Activated CD4-positive, alpha-beta T cell treated with anti-CD3 and anti-CD28 coated beads, Interleukin-2, amount 50 U/mL, for 1 hour (primary cell): ENCODE measurements around the gene MGAT5.

Experiments
- DNase-seq: peaks from one replicate; pipeline ENCODE4 v3.0.0-alpha.2; 2020

The MGAT5 gene

DNA sequence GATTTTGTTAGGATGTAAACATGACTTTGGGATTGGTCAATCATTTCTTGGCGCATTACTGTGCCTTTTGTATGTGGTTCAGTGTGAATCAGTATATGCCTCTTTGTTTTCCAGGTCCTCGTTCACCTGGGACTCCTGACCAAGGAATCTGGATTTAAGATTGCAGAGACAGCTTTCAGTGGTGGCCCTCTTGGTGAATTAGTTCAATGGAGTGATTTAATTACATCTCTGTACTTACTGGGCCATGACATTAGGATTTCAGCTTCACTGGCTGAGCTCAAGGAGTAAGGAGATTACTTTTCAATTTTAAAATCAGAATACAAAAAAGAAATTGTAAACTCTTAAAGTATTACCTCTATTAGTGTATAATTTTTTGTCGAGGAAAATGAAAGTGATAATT is 87.6 kb downstream of the MGAT5 start:
- no peak for DNase-seq

DNA sequence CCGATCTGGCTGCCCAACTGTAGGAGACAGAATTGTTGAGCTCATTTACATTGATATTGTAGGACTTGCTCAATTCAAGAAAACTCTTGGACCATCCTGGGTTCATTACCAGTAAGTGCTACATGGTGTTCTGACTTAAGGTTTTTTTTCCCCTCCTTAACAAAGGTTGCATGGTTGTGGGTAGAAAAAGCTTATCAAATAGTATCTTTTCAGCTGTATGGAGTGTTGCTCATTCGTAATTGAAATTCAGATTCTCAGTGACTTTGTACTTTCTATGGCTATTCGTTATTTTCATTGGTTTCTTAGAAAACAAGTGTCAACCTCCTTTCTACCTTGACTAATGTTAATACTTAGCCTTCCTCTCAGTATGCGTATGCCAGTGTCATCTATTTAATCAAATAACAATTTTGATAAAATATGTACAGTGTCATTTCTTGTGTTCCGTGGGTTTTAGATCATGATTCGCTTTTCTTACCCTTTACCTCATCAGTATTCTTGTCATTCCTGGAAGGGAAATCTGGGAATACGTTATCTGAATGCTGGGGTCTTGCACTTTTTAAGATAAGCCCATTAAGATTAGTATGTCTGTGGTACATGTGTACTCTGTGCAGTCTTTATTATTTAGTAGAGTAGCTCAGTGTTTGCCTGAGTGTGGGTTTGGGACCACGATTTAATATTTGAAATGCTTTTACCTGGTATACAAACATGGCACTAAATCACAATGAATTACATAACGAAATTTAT is 91.3 kb downstream of the MGAT5 start:
- DNase-seq = no peak

DNA sequence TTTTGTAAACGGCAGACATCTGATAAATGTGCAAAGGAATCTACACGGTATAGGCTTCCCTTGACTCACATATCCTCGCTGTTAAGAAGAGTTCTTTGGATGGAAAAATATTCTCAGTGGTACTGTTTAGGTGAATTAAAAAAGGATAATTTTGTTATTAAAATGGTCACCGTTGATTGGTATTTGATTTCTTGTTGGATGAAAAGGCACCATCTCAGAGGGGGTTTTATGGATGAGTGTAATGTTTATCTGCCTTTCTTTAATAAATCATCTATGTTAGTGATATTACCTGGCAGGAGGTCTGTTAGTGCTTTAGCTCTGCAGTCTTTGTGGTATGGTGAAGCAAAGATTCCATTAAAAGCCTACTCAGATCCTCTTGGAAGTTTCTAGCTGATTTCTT is 92.3 kb downstream of the MGAT5 start:
- no peak for DNase-seq

DNA sequence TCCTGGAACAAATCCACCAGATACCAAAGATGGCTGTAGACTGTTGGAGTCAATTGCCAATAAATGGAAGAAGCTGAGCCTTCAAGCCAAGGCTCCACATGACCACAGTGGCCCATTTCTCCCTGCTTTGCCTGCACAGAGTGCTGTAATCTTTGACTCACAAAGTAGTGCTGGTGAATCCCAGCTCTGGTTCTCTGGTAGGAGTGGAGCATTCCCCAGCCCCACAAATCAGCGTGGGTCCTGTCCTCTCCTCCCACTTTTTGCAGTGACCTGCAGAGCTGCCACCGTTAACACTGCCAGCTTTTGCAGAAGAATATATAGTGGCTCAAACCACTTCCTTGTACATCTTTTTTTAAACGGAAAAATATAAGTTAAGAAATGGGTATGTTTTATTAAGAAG is 93.9 kb downstream of the MGAT5 start:
- DNase-seq = no peak

DNA sequence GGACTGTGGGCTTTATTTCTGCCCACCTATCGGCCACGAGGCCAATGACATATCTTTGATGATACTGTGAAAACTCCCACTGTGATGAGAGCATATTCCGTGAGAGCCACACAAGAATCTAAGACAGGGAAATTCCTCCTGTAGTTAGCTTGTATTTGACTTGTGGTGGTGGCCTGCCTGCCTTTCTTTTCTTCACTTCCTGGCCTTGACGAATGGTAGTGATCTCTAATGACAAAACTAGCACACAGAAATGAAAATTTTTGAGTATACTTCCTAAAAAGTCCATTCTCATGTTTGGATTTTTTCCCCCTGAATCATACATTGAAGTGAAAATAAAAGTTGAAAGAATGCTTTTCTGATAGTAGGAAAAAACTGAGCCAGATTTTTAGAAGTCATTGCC is 94.4 kb downstream of the MGAT5 start:
- DNase-seq = no peak

DNA sequence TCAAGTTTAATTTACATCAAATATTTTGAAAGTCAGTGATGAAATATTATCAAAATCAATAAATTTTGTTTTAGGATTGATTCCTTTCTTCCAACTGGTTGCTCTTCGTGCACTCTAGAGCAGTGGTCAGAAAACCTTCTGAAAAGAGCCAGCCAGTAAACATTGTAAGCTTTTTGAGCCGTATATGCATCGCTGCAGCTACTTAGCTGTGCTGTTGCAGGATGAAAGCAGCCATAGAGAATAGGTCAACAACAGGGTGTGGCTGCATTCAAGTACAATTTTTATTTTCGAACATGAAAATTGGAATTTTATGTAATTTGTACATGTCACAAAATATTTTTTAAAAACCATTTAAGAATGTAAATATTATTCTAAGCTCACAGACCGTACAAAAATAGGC is 94.9 kb downstream of the MGAT5 start:
- no peak for DNase-seq

DNA sequence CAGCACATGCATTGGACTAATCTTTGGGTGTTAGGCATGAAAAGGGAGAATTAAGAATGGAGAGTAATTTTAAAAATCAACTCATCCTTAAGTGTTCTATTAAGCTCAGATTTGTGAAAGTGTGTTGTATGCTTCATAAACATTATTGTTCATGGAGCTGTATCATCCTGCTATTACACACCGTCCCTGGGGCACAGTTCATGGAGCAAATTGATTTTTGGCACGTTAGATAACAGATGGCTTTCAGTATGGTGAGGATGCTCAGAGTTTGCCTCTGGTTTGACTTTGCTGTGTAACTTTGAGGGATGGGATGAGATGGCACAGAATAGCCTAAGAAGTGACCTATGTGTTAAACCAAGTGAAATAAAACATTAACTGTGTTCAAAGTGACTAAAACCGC is 97.1 kb downstream of the MGAT5 start:
- DNase-seq = no peak

DNA sequence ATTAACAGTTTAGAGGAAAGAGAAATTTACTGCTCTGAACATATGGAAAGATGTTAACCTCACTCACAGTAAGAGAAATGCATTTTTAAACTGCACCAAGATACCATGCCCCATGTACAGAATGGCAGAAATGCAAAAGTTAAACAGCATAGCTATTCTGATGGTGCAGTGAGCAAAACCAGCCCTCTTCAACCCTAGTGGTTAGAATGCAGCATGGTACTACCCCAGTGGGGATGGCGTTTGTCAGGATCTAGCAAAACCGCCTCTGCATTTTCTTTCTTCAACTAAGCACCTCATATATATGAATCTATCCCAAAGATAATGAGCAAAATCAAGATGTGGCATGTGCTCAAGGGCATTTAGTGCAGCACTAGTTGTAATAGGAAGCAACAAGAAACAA is 98.0 kb downstream of the MGAT5 start:
- no peak for DNase-seq

DNA sequence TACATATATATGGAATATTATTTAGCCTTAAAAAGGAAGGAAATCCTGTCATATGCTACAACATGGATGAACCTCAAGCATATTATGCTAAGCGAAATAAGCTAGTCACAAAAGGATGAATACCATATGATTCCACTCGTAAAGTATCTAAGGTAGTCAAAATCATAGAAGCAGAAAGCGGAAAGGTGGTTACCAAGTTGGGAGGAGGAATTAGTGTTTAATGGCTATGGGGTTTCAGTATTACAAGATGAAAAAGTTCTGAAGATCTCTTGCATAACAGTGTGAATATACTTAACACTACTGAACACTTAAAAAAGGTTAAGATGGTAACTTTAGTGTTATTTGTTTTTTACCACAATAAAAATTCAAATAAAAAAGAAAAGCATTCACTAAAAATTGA is 99.0 kb downstream of the MGAT5 start:
- no peak for DNase-seq

DNA sequence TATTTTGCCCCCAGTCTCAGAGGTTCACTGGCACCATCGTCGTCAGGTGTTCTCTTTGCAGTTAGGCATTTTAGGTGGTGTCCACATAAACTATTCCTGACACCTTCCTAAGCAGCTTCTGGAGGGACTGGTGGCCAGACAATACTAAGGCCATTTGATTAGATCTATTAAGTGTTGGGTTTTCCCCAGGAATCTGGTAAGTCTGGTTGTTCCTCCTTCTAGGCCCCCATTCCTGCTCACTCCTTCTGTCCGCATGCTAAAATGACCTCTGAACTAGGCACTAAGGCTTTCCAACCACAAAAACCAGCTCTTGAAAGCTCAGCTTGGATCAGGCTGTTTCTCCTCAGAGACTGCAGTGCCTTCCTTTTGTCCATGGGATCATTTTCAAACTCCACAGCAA is 100.7 kb downstream of the MGAT5 start:
- no peak for DNase-seq

DNA sequence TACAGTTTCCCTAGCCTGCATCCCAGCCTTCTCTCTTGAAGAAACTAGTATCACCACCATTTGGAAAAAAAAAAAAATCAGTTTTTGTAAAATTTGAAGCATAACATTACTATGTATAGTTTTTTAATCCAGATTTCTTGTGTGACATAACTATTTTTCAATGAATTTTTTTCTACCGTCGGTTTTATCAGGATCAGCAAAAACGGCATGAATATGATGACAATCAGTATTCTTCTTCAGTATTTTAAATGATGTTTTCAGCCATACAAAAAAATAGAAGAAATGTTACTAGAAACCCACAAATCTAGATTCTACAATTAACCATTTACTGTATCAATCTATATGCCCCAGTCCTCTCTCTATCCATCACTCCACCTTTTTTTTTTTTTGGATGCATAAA is 103.9 kb downstream of the MGAT5 start:
- no peak for DNase-seq

DNA sequence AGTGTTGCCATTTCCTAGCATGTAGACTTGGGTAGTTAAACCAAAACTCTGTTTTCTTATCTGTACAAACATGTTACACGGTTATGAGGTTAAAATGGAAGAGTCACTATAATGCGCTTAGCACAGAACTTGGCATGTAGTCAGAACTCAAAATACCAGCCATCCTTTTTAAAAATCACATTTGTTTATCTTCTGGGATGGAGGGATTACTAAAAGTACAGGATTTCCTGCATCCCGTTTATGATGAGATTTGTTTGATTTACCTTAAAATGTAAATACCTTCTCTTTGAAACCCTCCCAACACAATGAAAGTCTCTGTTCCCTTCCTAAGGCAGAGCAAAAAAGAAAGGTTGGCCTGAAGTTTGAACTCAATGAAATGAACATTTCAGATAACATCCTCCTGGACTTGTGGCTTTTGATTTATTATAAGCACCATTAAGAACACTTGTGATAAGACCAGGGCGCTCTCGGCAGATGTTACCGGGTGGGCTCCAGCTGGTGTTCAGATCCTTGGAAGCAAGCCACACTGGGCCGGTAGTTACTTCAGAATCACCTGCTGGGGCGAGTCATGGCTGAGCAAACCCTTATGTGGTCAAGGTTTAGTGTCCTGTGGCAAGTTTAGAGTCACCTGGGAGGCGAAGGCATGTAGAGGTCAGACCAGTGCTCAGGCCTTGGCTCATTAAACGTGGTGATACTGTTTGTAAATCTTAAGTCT is 105.7 kb downstream of the MGAT5 start:
- DNase-seq = no peak

DNA sequence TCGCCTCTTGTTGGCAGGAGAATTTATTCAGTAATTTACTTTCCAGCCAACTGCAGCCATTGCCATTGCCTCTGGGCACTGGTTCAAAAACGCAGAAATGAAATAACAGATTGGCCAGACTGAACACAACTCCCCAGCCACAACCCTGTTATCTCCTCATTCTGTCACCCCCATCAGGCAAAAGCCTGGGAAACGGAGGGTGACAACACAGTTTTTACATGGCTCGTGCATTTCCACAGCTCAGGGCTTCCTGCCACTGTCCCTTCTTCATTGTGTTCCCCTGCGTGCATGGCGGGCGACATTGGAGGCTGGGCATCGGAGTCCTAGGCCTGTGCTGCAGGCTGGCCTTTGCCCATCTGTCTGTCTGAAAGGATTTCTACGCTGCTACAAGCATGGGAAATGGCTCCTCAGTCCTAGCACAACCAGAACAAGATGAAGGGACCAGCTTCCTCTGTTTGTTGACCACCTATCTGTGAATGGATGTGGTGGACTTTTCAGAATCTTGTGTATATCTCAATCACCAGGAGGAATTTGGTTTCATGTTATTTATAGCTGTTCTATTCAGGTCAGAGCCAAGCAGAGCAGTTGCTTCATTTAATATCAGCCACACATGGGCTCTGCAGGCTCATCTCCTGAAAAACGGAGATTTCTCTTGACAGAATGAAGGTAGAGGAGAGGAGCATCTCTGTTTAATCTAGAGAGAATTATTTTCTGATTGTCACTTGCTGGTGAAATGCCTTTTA is 107.0 kb downstream of the MGAT5 start:
- no peak for DNase-seq

DNA sequence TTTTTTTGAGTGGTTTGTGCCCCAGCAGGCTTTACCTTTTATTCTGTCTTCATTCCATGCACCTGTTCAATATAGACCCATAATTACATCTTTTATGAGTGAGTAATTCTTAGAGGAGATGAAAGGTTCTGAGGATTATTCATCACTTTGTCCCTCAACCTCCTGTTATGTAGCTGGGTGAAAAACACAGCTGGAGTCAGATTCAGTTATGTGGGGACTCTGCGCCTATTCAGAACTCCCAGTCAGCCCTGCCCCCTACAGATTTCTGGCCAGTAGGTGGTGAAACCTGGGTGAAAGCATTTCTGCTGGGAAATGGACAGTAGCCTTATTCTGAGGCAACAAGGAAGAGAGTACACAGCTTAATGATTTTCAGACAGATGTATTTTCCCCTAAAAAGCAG is 107.8 kb downstream of the MGAT5 start:
- DNase-seq = no peak

DNA sequence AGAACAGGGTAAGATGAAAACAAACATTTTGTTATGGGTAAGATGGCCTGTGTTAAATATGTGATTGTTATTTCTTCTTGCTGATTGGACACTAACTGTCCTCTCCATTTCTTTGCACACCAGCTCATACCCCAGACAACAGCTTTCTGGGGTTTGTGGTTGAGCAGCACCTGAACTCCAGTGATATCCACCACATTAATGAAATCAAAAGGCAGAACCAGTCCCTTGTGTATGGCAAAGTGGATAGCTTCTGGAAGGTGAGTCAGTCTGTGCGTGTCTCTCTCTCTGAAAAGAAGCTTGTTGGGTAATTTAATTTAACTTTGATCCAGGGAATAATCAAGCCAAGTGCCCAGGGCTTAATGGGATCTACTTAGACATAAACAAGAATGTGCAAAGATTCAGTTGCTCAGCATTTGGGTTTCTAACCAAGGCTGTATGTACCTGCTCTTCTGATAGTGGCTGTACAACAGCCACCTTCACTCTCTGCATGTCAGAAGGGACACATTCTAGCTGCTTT is 108.3 kb downstream of the MGAT5 start:
- DNase-seq = no peak

DNA sequence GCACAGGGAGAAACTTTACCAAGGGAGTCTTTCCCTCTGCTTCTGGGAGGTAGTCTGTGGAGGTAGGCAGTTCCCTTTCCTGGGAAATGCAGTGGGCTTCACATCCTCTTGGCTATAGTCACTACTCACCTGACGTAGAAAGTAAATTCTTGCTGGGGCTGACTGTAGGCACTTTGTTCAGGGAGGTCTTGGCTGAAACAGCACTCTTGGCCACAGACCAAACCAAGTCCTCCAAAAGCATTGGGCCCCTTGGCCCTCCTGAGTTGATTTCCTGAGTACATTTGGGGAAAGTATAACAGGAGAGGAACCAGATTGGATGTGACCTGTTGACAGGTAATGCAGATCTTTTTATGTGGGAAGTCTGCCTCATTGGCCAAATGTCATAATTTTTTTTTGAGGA is 108.9 kb downstream of the MGAT5 start:
- DNase-seq = no peak

DNA sequence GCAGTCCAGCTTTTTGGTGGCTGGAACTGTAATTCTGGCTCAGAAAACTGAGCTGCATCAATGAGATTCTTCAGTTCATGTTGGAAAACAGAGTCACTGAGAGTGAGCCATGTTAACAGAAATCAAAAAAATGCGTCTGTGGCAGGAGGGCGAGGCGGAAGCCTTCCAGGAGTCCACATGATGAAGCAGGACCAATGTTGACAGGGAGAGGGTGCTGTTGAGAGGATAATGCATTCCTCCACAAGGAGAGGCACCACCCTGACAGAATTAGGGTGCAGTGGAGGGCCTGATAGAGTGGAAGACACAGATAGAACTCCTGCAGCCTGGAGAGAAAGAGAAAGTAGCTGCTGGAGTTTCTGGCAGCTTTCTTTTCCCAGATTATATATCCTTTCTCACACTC is 111.5 kb downstream of the MGAT5 start:
- DNase-seq = no peak

DNA sequence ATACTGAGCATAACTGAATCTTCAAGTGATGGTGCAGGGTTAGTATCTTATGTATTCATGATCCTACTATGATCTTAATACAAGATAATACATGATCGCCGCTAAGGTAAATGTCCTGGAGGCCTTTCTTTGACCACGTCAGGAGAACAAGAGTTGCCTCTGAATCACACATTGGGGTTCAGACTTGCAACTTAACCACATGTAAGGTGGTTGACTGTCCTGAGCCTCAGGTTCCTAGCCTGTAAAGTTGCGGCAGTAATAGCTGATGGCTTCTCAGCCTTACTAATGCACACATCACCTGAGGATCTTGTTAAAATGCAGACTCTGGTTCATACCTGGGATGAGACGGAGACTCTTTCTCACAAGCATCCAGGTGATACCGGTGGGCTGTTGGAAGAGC is 112.5 kb downstream of the MGAT5 start:
- no peak for DNase-seq

DNA sequence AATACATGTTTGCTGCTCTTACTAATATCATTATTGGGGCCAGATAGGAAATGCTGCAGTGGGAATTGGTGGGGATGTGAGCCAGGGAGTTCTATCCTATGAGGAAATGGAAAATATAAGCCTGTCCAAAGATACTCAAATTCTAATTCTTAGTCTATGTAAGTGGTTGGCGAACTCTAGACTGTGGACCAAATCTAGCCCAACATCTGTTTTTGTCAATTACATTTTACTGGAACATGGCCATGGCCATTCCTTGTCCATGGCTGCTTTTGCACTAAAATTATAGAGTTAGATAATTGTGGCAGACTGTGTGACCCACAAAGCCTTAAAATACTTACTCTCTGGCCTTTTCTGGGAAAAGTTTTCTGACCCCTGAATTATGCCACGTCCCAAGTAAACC is 113.3 kb downstream of the MGAT5 start:
- DNase-seq = no peak

DNA sequence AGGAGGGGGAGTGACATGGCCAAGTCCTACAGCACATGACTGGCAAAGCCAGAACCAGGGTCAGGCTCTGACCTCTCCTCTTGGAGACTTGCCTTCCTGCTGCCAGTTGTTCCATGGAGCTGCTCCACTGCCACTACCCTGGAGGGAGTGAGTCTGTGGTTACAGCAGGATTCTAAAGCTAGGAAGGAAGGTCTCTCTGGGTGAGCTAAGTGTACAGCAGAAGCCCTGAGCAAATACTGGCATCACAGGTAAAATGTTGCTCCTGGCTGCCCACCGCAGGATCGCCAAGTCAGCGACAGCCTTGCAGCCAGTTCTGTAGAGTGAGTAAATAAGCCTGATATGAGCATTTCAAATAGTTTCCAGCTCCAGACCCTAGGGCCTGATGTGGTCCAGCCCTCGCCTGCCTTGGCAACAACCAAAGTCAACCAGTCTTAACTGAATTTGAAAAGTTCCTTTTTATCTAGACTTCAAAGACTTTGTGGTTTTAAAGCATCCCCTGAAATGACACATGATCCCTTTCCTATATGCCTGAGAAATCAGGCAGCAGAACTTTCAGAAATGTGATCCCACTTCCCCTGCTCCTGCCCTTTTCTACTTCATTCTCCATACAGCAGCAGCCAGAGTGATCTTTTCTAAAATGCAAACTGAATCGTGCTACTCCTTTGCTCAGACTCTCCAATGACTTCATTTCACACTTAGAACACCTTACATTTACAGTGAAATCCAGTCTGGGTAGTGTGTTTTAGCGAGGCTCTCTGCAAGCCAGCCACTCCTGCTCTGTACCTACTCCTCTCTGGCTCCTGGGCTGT is 114.3 kb downstream of the MGAT5 start:
- DNase-seq = no peak

DNA sequence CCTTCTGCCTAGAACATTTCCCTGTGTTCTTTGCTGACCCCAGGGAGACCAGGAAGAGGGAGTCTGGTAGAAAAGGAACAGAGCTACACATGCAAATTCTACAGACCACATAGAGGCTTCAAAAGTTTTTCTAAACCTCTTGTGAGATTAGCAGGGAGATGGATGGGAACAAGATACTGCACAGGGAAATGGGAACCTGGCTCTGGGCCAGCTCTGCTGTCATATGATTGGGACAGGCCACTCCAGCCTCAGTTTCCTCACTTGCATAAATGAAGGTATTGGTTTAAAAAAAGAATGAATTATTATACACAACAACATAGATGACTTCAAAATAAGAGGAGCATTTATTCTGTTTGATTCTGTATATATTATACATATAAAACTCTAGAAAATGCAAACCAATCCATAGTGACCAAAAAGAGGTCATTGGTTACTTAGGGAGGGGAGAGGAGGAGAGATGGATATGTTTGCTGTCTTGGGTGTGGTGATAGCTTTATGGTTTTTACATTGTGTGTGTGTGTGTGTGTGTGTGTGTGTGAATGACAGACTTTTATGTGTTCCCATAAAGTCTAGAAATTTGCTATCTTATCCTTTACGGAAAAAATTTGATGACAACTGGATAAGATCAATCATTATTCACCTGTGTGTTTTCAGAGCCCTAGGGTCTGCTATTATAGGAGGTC is 115.5 kb downstream of the MGAT5 start:
- DNase-seq = no peak

DNA sequence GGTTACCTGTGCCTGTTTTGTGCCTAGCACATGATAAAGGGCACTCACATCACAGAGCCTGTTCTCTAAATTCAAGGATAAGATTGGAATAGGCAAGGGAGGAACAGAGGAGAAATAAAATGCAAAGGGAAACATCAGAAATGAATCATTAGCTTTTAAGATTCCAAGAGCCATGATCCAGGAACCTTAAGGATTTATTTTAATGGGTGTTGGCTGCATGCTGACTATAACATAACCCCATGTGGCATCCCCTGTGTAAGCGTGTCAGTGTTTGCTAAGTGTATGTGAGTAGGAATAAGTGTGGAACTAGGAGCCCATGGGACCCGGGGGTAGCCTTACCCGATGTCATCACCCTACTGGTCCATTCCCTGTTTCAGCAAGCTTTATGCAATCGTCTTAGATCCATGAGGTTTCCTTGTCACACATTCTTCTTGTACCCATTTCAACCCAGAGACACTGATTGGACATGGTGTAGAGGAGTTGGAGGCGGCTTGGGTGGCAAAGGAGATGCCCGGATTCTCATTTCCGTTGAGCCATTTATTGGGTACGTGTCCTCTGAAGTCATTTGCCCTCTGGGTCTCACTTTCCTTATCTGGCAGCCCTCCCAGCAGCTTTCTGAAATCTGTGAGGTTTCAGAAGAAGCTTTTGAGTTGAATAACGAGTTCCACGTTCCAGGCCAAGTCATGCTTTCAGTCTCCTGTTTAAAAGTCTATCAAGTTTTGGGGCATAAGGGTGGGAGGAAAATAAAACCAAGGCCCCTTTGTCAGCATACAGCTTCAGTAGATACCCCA is 117.0 kb downstream of the MGAT5 start:
- no peak for DNase-seq
